Putamen (tissue), 1 donor: ENCODE measurements around the gene ALG1L2.
"Not testable (repeated sequence)": the region's sequence is repeated elsewhere in the genome, so short reads cannot be mapped to it uniquely, and the experiment has no call there.

Experiments used
- DNase-seq: peaks from one replicate; pipeline ENCODE4 v3.0.0-alpha.2; 2016; ENCODE audit warnings: low spot score

ALG1L2 gene

DNA sequence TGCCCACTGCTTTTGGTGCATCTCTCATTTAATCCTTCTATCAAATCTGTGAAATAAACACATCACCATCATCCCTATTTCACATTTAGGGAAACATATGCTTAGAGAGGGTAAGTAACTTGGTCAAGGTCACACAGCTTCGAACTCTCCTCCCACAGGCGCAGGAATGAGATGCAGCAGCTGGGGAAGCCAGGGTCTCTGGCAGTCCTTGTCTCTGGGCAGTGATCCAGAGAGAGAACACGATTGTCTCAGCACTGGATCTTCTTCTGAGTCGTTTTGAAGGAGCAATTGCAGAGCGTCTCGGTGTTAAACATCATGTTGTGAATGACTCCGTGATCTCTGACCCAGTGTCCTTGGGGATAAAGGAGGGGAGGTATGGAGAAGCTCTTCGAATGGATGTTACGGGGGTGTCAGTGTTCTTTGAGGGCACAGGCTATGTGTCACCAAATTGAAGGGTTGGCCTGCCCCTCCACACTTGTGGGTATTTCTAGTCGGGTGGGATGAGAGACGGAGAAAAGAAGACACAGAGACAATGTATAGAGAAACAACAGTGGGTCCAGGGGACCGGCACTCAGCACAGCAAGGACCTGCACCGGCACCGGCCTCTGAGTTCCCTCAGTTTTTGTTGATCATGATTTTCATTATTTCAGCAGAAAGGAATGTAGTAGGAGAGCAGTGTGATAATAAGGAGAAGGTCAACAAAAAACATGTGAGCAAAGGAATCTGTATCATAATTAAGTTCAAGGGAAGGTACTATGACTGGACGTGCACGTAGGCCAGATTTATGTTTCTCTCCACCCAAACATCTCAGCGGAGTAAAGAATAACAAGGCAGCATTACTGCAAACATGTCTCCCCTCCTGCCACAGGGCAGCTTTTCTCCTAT is 41.5 kb downstream of the ALG1L2 start:
- not testable (repeated sequence) for DNase-seq

DNA sequence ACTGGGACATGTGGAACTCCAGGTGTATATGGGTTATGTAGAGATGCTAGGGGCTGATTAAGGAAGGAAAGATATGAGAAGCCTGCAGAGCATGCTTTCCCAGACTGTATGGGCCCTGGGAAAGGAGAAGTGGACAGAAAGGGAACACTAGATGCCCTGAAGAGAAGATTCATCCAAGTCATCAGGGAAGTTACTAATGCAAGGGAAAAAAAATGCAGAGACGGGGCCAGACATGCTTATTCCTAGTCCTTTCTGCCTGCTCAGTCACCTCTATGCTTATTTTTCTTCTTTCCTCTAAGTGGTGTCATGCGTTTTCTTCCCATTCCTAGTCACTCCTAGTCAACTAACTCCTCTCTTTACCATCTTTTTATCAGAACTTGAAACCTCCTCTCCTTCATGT is 43.8 kb downstream of the ALG1L2 start:
- not testable (repeated sequence) for DNase-seq

DNA sequence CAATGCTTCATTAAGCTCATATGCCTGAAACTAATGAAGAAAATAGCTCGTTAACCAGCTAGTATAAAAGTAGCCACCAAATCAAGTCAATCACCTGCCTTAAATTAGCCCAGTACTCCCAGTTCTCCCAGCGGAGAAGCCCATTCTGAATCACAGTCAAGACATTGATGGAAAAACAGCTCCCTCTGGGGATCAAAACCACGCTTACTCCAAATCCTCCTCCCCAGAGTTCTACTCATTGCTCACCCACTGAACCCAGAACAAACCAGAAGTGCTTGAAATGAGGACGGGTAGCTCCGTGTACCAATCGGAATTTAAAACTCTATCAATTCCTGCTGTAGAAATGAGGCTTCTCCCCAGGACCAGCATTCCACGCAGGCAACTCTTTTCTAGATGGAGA is 54.7 kb downstream of the ALG1L2 start:
- DNase-seq = not testable (repeated sequence)

DNA sequence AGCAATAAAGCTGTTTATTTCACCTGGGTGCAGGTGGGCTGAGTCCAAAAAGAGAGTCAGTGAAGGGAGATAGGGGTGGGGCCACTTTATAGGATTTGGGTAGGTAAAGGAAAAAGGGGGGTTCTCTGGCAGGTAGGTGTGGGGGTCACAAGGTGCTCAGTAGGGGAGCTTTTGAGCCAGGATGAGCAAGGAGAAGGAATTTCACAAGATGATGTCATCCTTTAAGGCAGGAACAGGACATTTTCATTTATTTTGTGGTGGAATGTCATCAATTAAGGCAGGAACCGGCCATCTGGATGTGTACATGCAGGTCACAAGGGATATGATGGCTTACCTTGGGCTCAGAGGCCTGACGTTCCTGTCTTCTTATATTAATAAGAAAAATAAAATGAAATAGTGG is 56.1 kb downstream of the ALG1L2 start:
- not testable (repeated sequence) for DNase-seq

DNA sequence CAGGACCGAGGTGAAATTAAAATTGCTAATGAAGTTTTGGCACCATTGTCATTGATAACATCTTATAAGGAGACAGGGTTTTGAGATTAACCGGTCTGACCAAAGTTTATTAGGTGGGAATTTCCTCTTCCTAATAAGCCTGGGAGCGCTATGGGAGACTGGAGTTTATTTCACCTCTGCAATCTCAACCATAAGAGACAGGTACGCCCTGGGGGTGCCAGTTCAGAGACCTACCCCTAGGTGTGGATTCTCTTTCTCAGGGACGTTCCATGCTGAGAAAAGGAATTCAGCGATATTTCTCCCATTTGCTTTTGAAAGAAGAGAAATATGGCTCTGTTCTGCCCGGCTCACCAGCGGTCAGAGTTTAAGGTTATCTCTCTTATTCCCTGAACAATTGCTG is 57.4 kb downstream of the ALG1L2 start:
- DNase-seq = not testable (repeated sequence)

- not testable (repeated sequence) for DNase-seq
These were observed 59.1 kb downstream of the ALG1L2 start for GRCh38 chr3:130140756-130141155.

DNA sequence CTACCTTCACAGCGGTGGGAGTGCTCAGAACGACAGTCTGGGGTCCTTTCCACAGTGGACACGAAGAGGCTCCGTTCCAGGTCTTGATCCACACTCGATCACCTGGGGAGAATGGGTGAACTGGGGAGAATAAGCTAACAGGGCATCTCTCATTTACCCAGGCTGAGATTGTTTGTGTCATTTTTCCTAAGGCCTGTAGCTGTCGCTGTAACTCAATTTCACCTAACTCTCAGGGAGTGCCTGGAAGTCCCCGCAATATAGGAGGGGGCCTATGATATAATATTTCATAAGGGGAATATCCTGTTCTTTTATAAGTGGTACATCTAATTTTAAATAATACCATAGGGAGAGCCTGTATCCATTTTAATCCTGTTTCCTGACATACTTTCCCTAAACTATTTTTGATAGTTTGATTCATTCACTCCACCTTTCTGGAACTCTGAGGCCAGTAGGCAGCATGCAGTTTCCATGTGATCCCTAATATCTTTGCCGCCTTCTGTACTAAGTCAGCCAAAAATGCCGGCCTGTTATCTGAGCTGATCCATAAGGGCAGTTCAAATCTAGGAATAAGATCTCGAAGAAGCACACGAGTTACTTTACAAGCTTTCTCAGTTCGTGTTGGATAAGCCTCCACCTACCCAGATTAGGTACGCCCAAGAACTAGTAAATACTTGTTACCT is 62.2 kb downstream of the ALG1L2 start:
- DNase-seq = not testable (repeated sequence)

DNA sequence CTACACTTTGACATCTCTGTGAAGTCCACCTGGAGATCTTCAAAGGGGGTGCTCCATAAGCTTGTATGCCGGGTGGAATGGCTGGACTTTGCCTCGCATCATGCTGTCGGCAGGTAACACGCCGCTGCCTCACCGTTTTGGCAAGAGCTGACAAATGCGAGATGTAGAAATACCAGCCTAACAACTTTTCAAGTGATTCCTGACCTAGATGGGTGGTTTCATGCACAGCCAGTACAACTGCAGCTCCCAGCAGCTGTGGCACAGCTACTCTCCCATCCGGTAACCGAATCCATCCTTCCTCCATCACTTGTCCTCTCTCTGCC is 62.7 kb downstream of the ALG1L2 start:
- DNase-seq = not testable (repeated sequence)

DNA sequence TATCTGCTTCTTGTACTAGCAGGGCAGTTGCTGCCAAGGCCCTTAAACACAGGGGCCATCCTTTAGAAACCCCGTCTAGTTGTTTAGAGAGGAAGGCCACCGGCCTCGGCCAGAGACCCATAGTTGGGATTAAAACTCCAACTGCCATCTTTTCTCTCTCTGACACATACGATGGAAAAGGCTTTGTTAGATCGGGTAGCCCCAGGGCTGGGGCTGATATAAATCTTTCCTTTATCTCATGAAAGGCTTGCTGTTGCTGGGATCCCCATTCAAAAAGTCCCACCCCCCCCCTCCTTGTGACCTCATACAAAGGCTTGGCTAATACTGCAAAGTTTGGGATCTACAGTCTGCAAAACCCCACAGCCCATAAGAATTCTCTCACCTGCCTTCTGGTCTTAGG is 63.8 kb downstream of the ALG1L2 start:
- DNase-seq = not testable (repeated sequence)

GRCh38 chr3:130146465-130146864 is 64.8 kb downstream of the ALG1L2 start:
- DNase-seq = not testable (repeated sequence)
